ENCODE data around the gene ACP2. TPM values are rescaled to one million over a fixed set of nuclear protein-coding genes. Genes with fewer than 3 reads are reported as not detected.
A peak's percentile ranks its signal among the peaks of the same experiment; 100 is the strongest.

ACP2 gene
- total and polyA plus RNA-seq, 9 of the 15 experiments (the other 6 are each of a cell fraction or from before 2014, with no cell fraction given): 1.9 to 20.0 (median 11.6) TPM

- Histone ChIP-seq H3K27me3 (ENCODE audit: control insufficient read depth in 2 of 2, insufficient read depth in 2 of 2, low read length in 2 of 2) (no peaks in the 10 kb centered on the region), H3K27ac (ENCODE audit: extremely low read depth, low read depth, low read length) (no peak overlapping the region), H3K9me1 (ENCODE audit: control insufficient read depth, insufficient read depth, low read length) (no peaks in the 10 kb centered on the region), H3K9me3 (replicated peaks; ENCODE audit: control insufficient read depth, insufficient read depth, low read depth, low read length) (no peaks in the 10 kb centered on the region), H3K4me1 (replicated peaks in 1 of 2; ENCODE audit: control insufficient read depth in 2 of 2, insufficient read depth in 2 of 2, low read length in 2 of 2) (peaks cover 45 to 46% of the 10 kb centered on the region in 2 experiments), H3K4me2 (ENCODE audit: insufficient read depth, low read length) (no peak overlapping the region), H3K4me3 (no peak overlapping the region), H3K9ac (ENCODE audit: insufficient read depth in 1 of 2, low read depth in 2 of 2, low read length in 2 of 2) (peak overlapping the region in 1 of 2 experiments; percentile 85; a peak in 2 of 4 replicates), H3K36me3 (ENCODE audit: control insufficient read depth, insufficient read depth, low read length) (no peaks in the 10 kb centered on the region), H3K79me2 (ENCODE audit: control insufficient read depth, insufficient read depth, low read length) (no peaks in the 10 kb centered on the region), H4K20me1 (replicated peaks; ENCODE audit: control insufficient read depth, insufficient read depth, low read length) (no peaks in the 10 kb centered on the region), H2AFZ (ENCODE audit: low read depth, low read length) (no peak overlapping the region)
- BruUV-seq (replicated peaks): no TSS peak
- CTCF ChIA-PET (ENCODE audit: low intra/inter-chr PET ratio): interaction anchor here (0.6 to 3.6 kb wide), 3 partner anchors 91 to 99 kb away, joined by 3 to 46 read pairs (median 4); no protein-coding TSS in a partner anchor
- DNase-seq (ENCODE audit: extremely low read depth in 1 of 4, low spot score in 3 of 4): peak in 2 of 4 experiments; percentile 67 to 68
- peak; percentile 81 for FAIRE-seq
- POLR2A ChIA-PET: interaction anchor here (0.6 to 3.9 kb wide), 8 partner anchors 9 to 91 kb away, joined by 3 to 31 read pairs (median 6); partner anchors contain the start of gene ACP2
- WGBS (ENCODE audit: insufficient coverage, low coverage, missing lambda C conversion rate): 59% methylated on average over 8 of the region's 10 CpGs
- in situ Hi-C loops (cut with MboI): no loop called here
- peak; percentile 82 for ATAC-seq
- intact Hi-C loops (cut with micrococcal nuclease): loop anchor here (2.0 kb wide), 1 partner anchor 83 kb away; the partner anchor contains the start of gene ARFGAP2
- TF ChIP-seq SMC3 (conservative IDR thresholded peaks at IDR 0.05; ENCODE audit: insufficient read depth, low read depth, low read length): 0 out of 2 replicates have a peak, but pooled peaks have one; percentile 10
- TF ChIP-seq ZNF717 (CRISPR knock-in tag; IDR thresholded peaks at IDR 0.05): no peak
- TF ChIP-seq GABPB1 (CRISPR knock-in tag; IDR thresholded peaks at IDR 0.05): no peak
- no peak for TF ChIP-seq ATF2 (CRISPR knock-in tag; IDR thresholded peaks at IDR 0.05)
- peak; percentile 72 for TF ChIP-seq ZBTB7A (IDR thresholded peaks at IDR 0.05; ENCODE audit: borderline replicate concordance, control insufficient read depth, low read depth, low read length)
- TF ChIP-seq MAZ (CRISPR knock-in tag; conservative IDR thresholded peaks at IDR 0.05 in 1 of 2, IDR thresholded peaks at IDR 0.05 in 1 of 2): 0 out of 4 replicates have a peak, but pooled peaks of 1 of the 2 experiments have one; percentile 26
- TF ChIP-seq ZNF785 (CRISPR knock-in tag; IDR thresholded peaks at IDR 0.05): no peak
- TF ChIP-seq ELF4 (CRISPR knock-in tag; IDR thresholded peaks at IDR 0.05): no peak
- no peak for TF ChIP-seq RBM22 (IDR thresholded peaks at IDR 0.05; ENCODE audit: low read depth, low read length, poor library complexity, severe bottlenecking)
- 0 out of 2 replicates have a peak, but pooled peaks have one; percentile 38 for TF ChIP-seq KLF16 (IDR thresholded peaks at IDR 0.05)
- no peak for TF ChIP-seq TARDBP (IDR thresholded peaks at IDR 0.05)
- no peak for TF ChIP-seq FOSL1 (tag; conservative IDR thresholded peaks at IDR 0.05)
- TF ChIP-seq ZNF263 (CRISPR knock-in tag; IDR thresholded peaks at IDR 0.05; ENCODE audit: borderline replicate concordance): 0 out of 2 replicates have a peak, but pooled peaks have one; percentile 31
- peak; percentile 28 to 65; a peak in 3 of 4 replicates for TF ChIP-seq RAD21 (CRISPR knock-in tag; conservative IDR thresholded peaks at IDR 0.05 in 1 of 2, IDR thresholded peaks at IDR 0.05 in 1 of 2)
- no peak for TF ChIP-seq PHB2 (IDR thresholded peaks at IDR 0.05; ENCODE audit: low read depth)
- TF ChIP-seq SRSF9 (IDR thresholded peaks at IDR 0.05; ENCODE audit: borderline replicate concordance, low read depth, low read length): no peak
- TF ChIP-seq SAP30 (IDR thresholded peaks at IDR 0.05; ENCODE audit: borderline replicate concordance, insufficient read depth, low read depth, low read length, poor library complexity, severe bottlenecking): no peak
- no peak for TF ChIP-seq EWSR1 (IDR thresholded peaks at IDR 0.05; ENCODE audit: borderline replicate concordance, low read depth, partially characterized antibody)
Measured at GRCh38 chr11:47259232-47259977, 10.8 kb upstream of the ACP2 start.

Data from K562 (cell line).